HepG2 (cell line): ENCODE results near the gene GPR176. TPM values are rescaled to one million over a fixed set of nuclear protein-coding genes. Genes with fewer than 3 reads are reported as not detected.

ENCODE experiments used
- ATAC-seq: fragments of 200-7000 bp; cut with Tn5 transposase; 3 replicates; pipeline ENCODE4 v1.9.1; 2020; ENCODE audit warnings: mild to moderate bottlenecking, moderate library complexity
- BruUV-seq: library from RNA; stranded (reverse); fragments of 400-500 nt; replicated peaks from 2 replicates; lab custom pipeline; 2021; lab: Mats Ljungman, UMichigan
- CTCF ChIA-PET: fragments of 300-600 bp; formaldehyde crosslinking; extraction: SDS; loops from one replicate; lab custom pipeline; 2021; ENCODE audit warnings: low total read pairs, inconsistent platforms, low intra/inter-chr PET ratio; lab: Yijun Ruan, JAX
- POLR2A ChIA-PET: fragments of 350-600 bp; sonication (Branson Sonifier 250); formaldehyde crosslinking; loops from one replicate; lab custom pipeline; 2020; ENCODE audit warnings: antibody characterized with exemption, inconsistent platforms; lab: Yijun Ruan, JAX
- DNase-seq: peaks from one replicate; pipeline ENCODE4 v3.0.0-alpha.2; 2015; ENCODE audit warnings: low spot score
- FAIRE-seq: peaks from 3 replicates; lab custom pipeline; 2011; peaks lifted over from hg19 to GRCh38; lab: Jason Lieb, UNC
- H2AFZ ChIP-seq: one replicate; pipeline ENCODE4 v1.6.1; 2011; ENCODE audit warnings: low read length, inconsistent platforms
- H3K27ac ChIP-seq: fragments of 300-600 bp; 3 replicates; pipeline ENCODE4 v1.8.0; 2011; ENCODE audit warnings: mixed run types, mild to moderate bottlenecking, mixed read lengths, low read length, inconsistent platforms; ENCODE audit not compliant: insufficient read depth; ENCODE audit errors: extremely low read length
- H3K27me3 ChIP-seq, 2 experiments: fragments of 200-600 bp in 1 of 2; 2 replicates in 1 of 2; 3 replicates in 1 of 2; pipeline versions ENCODE4 v1.6.0 to v1.8.0; 2011; ENCODE audit warnings: low read length in 2 of 2, mild to moderate bottlenecking in 2 of 2, moderate library complexity in 2 of 2, inconsistent platforms in 1 of 2; ENCODE audit not compliant: insufficient read depth in 2 of 2, control insufficient read depth in 1 of 2
- H3K36me3 ChIP-seq, 2 experiments: fragments of 200-600 bp in 1 of 2; replicated peaks in 1 of 2; 2 replicates in 1 of 2; 3 replicates in 1 of 2; pipeline versions ENCODE4 v1.5.1 to v1.8.0; 2011; ENCODE audit warnings: low read length in 2 of 2, inconsistent platforms in 1 of 2; ENCODE audit not compliant: insufficient read depth in 2 of 2, control insufficient read depth in 1 of 2
- H3K4me1 ChIP-seq: 2 replicates; pipeline ENCODE4 v1.5.1; 2012; ENCODE audit warnings: low read length, inconsistent platforms; ENCODE audit not compliant: insufficient read depth
- H3K4me2 ChIP-seq: 2 replicates; pipeline ENCODE4 v1.6.0; 2011; ENCODE audit warnings: low read depth, low read length, inconsistent platforms
- H3K4me3 ChIP-seq, 3 experiments: fragments of 200-600 bp in 1 of 3; sonication (generic), shearing (Covaris generic) in 1 of 3; replicated peaks in 1 of 3; 2 replicates each; pipeline ENCODE4 v1.5.1; 2011 to 2016; ENCODE audit warnings: low read length in 3 of 3, inconsistent platforms in 2 of 3, low read depth in 2 of 3, mild to moderate bottlenecking in 2 of 3, control low read depth in 1 of 3, mixed read lengths in 1 of 3; ENCODE audit not compliant: insufficient read depth in 1 of 3
- H3K79me2 ChIP-seq: one replicate; pipeline ENCODE4 v1.6.1; 2011; ENCODE audit warnings: low read length, inconsistent platforms; ENCODE audit not compliant: insufficient read depth
- H3K9ac ChIP-seq: 2 replicates; pipeline ENCODE4 v1.6.0; 2011; ENCODE audit warnings: mild to moderate bottlenecking, low read depth, low read length, inconsistent platforms; ENCODE audit not compliant: insufficient read depth
- H3K9me3 ChIP-seq: 2 replicates; pipeline ENCODE4 v1.5.1; 2012; ENCODE audit warnings: mild to moderate bottlenecking, low read length
- H4K20me1 ChIP-seq: 2 replicates; pipeline ENCODE4 v1.6.0; 2011; ENCODE audit warnings: inconsistent platforms, mild to moderate bottlenecking, low read length, moderate library complexity; ENCODE audit not compliant: insufficient read depth
- KLF11 ChIP-seq: IDR thresholded peaks from 2 replicates; pipeline ENCODE4 v1.6.1; 2016; ENCODE audit warnings: missing compliant biosample characterization
- PCBP2 ChIP-seq: fragments of 200-400 bp; formaldehyde crosslinking; optimal IDR thresholded peaks from 2 replicates; pipeline ENCODE3; 2018; ENCODE audit warnings: low read length, low read depth; ENCODE audit not compliant: poor library complexity, severe bottlenecking
- SALL2 ChIP-seq: sonication (generic); formaldehyde crosslinking; IDR thresholded peaks from 2 replicates; pipeline ENCODE4 v1.8.1; 2023; ENCODE audit warnings: mild to moderate bottlenecking, missing genetic modification reagents, inconsistent platforms
- TCF7 ChIP-seq: sonication (generic); IDR thresholded peaks from 2 replicates; pipeline ENCODE4 v1.6.1; 2016; ENCODE audit warnings: antibody characterized with exemption, low read depth
- YEATS2 ChIP-seq: sonication (generic); formaldehyde crosslinking; IDR thresholded peaks from 2 replicates; pipeline ENCODE4 v1.4.0; 2020; ENCODE audit warnings: missing genetic modification reagents, borderline replicate concordance
- YEATS4 ChIP-seq: sonication (generic); formaldehyde crosslinking; IDR thresholded peaks from 2 replicates; pipeline ENCODE4 v1.4.0; 2020; ENCODE audit warnings: missing genetic modification reagents, borderline replicate concordance
- ZNF12 ChIP-seq: sonication (generic); formaldehyde crosslinking; IDR thresholded peaks from 2 replicates; pipeline ENCODE4 v1.5.0; 2020; ENCODE audit warnings: missing genetic modification reagents
- ZNF225 ChIP-seq: sonication (generic); formaldehyde crosslinking; IDR thresholded peaks from 2 replicates; pipeline ENCODE4 v1.4.0; 2020; ENCODE audit warnings: mild to moderate bottlenecking, missing genetic modification reagents
- ZNF652 ChIP-seq: IDR thresholded peaks from 2 replicates; pipeline ENCODE4 v1.6.1; 2016; ENCODE audit warnings: low read depth, borderline replicate concordance
- WGBS: methylation state at CpG from one replicate; pipeline ENCODE4 v1.1.6; 2017; ENCODE audit warnings: low lambda C conversion rate; 5-methylcytosine and 5-hydroxymethylcytosine counted together
- in situ Hi-C: cut with HindIII; loops from 2 replicates; pipeline ENCODE4 v1.10.0; 2017; ENCODE audit warnings: low pct_unique_long_range_greater_than_20kb; ENCODE audit not compliant: extremely low pct_ligation_motif_present
- intact Hi-C: fragments of 100-400 bp; cut with micrococcal nuclease; formaldehyde crosslinking; loops from one replicate; pipeline ENCODE4 v1.10.0; 2022; ENCODE audit not compliant: unreplicated experiment
- polyA plus RNA-seq, 8 experiments: library from polyadenylated mRNA; depleted of rRNA in 3 of 8; stranded (reverse) in 7 of 8; unstranded in 1 of 8; fragments of >200 nt; fragmentation: Illumina TruSeq in 4 of 8; extraction: Trizol in 4 of 8; gene quantifications; 2 replicates each; pipeline versions ENCODE4 v1.2.1 to v1.2.3, GENCODE V29; 2011 to 2016; ENCODE audit warnings: low read depth in 4 of 8, missing spikeins in 1 of 8, mixed read lengths in 1 of 8; ENCODE audit not compliant: insufficient read depth in 1 of 8
- total RNA-seq, 5 experiments: library from RNA; depleted of rRNA; stranded (reverse); fragments of >200 nt; fragmentation: Illumina TruSeq; extraction: Trizol; gene quantifications; 2 replicates each; pipeline ENCODE4 v1.2.3, GENCODE V29; 2016; ENCODE audit warnings: low read depth in 1 of 5
- TF ChIP-seq, protein P1 (sequence below): sonication (generic); formaldehyde crosslinking; IDR thresholded peaks from 2 replicates; pipeline ENCODE4 v1.4.0; 2020; ENCODE audit warnings: missing genetic modification reagents

The GPR176 gene
- total and polyA plus RNA-seq, 2 of the 13 experiments (the other 11 are each of a cell fraction or from before 2014, with no cell fraction given): 0.11 to 0.20 TPM

DNA sequence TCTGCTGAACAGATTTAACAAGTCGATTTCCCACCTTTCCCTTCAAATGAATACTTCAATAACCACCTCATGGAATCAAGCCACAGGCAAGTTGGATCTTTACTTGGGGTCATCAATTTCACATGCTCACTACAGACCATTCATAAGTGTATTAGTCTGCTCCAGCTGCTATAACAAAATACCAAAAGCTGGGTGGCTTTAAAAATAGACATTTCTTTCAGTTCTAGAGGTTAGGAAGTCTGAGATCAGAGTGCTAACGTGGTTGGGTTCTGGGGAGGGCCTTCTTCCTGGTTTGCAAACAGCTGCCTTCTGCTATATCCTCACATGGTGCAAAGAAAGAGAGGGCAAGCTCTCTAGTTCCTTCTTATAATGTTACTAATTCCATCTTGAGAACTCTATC is 5.1 kb downstream of the GPR176 start:
- peak; percentile 96 for TF ChIP-seq ZNF12 (CRISPR knock-in tag)
- TF ChIP-seq SALL2 (CRISPR knock-in tag): no peak
- FAIRE-seq (no peak), DNase-seq (no peak), ATAC-seq (no peak)
- Histone ChIP-seq H3K9ac (no peak overlapping the region), H3K4me1 (peaks cover 5% of the 10 kb centered on the region; the same call in 1 of the 2 replicates), H3K9me3 (no peaks in the 10 kb centered on the region), H3K4me3 (no peak overlapping the region), H3K79me2 (no peaks in the 10 kb centered on the region), H4K20me1 (no peaks in the 10 kb centered on the region), H3K36me3 (no peaks in the 10 kb centered on the region), H3K4me2 (no peak overlapping the region), H2AFZ (no peak overlapping the region), H3K27me3 (peaks cover 2 to 15% of the 10 kb centered on the region in 2 experiments; a peak in 4 of 5 replicates), H3K27ac (no peak overlapping the region)
- BruUV-seq: no TSS peak
- intact Hi-C loops (no loop called here), in situ Hi-C loops (no loop called here)
- WGBS: 5% methylated on average over 2 of the region's 2 CpGs
- ChIA-PET POLR2A (interaction anchor here (0.8 kb wide), 1 partner anchor 19 kb away, joined by 3 read pairs; the partner anchor contains the start of gene EIF2AK4), CTCF (no interaction called here)

DNA sequence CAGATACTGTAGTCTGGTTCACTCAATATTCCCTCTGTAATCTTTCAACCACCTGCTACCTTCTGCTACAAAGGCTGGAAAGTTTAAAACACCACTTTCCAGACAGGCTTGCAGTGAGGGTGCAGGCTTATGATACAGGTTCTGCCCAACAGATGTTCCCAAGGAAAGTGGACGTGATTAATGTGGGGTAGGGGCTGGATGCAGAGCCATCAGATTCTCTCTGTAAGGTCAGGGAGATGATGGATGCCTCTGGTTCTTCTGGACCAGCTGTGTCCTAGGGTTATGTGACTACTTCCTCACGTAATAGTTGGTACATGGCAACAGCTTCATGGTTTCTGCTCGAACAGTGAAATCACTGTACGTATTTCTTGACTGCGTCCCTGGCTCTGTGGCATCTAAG is 11.1 kb downstream of the GPR176 start:
- H3K79me2 ChIP-seq: no peaks in the 10 kb centered on the region
- intact Hi-C loops: no loop called here
- no peak for TF ChIP-seq KLF11
- TF ChIP-seq, protein P1, sequence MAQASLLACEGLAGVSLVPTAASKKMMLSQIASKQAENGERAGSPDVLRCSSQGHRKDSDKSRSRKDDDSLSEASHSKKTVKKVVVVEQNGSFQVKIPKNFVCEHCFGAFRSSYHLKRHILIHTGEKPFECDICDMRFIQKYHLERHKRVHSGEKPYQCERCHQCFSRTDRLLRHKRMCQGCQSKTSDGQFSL (CRISPR knock-in tag): no peak
- no peak for TF ChIP-seq ZNF225 (CRISPR knock-in tag)
- no peak for TF ChIP-seq PCBP2
- TF ChIP-seq TCF7: no peak
- no peak for TF ChIP-seq YEATS4 (CRISPR knock-in tag)
- no peak for TF ChIP-seq YEATS2 (CRISPR knock-in tag)
- TF ChIP-seq ZNF652: no peak
- TF ChIP-seq, all 625 proteins: peak for 0
- no TSS peak for BruUV-seq
- ATAC-seq (no peak), FAIRE-seq (no peak), DNase-seq (no peak)
- WGBS: 23% methylated on average over 5 of the region's 5 CpGs
- no peak overlapping the region for H3K4me2 ChIP-seq
- H4K20me1 ChIP-seq: no peaks in the 10 kb centered on the region
- H3K27ac ChIP-seq: no peak overlapping the region
- in situ Hi-C loops: no loop called here
- H3K9me3 ChIP-seq: no peaks in the 10 kb centered on the region
- H3K27me3 ChIP-seq: peaks cover 0 to 10% of the 10 kb centered on the region in 2 experiments; a peak in 3 of 5 replicates
- ChIA-PET CTCF (no interaction called here), POLR2A (no interaction called here)
- no peak overlapping the region for H2AFZ ChIP-seq
- no peak overlapping the region for H3K9ac ChIP-seq
- H3K36me3 ChIP-seq: no peaks in the 10 kb centered on the region
- peaks cover 5% of the 10 kb centered on the region; the same call in 1 of the 2 replicates for H3K4me1 ChIP-seq
- no peak overlapping the region for H3K4me3 ChIP-seq
